DMS53 (cell line): ENCODE measurements around the gene THSD4.

Experiments used
- DNase-seq: peaks from one replicate; lab custom pipeline; 2025; lab: John Stamatoyannopoulos, UW

The THSD4 gene

GRCh38 chr15:71588746-71589145 lies 473.5 kb downstream of the THSD4 start:
- no peak for DNase-seq

- peak; percentile 4 for DNase-seq
Observed at GRCh38 chr15:71591057-71591456, 475.8 kb downstream of the THSD4 start.

- DNase-seq = no peak
Observed at GRCh38 chr15:71592203-71592602, 476.9 kb downstream of the THSD4 start.

- no peak for DNase-seq
Observed at GRCh38 chr15:71595846-71596553, 480.7 kb downstream of the THSD4 start.

GRCh38 chr15:71596672-71597071 lies 481.4 kb downstream of the THSD4 start:
- DNase-seq = no peak

- DNase-seq = no peak
Observed at GRCh38 chr15:71597126-71597525, 481.9 kb downstream of the THSD4 start.

GRCh38 chr15:71597637-71598036 lies 482.4 kb downstream of the THSD4 start:
- DNase-seq = no peak

- DNase-seq = no peak
Observed at GRCh38 chr15:71598741-71599140, 483.5 kb downstream of the THSD4 start.

GRCh38 chr15:71599418-71600151 lies 484.3 kb downstream of the THSD4 start:
- no peak for DNase-seq

GRCh38 chr15:71600237-71600636 lies 485.0 kb downstream of the THSD4 start:
- no peak for DNase-seq

GRCh38 chr15:71601038-71601834 lies 486.0 kb downstream of the THSD4 start:
- DNase-seq = no peak

GRCh38 chr15:71603379-71603778 lies 488.1 kb downstream of the THSD4 start:
- no peak for DNase-seq

GRCh38 chr15:71607383-71607782 lies 492.1 kb downstream of the THSD4 start:
- DNase-seq = no peak

GRCh38 chr15:71610728-71611552 lies 495.7 kb downstream of the THSD4 start:
- DNase-seq = no peak

GRCh38 chr15:71611553-71612396 lies 496.5 kb downstream of the THSD4 start:
- DNase-seq = no peak

GRCh38 chr15:71612397-71612722 lies 497.1 kb downstream of the THSD4 start:
- DNase-seq = no peak

- no peak for DNase-seq
Observed at GRCh38 chr15:71612869-71613268, 497.6 kb downstream of the THSD4 start.

GRCh38 chr15:71623111-71623510 lies 507.8 kb downstream of the THSD4 start:
- no peak for DNase-seq

- no peak for DNase-seq
Observed at GRCh38 chr15:71626596-71627088, 511.4 kb downstream of the THSD4 start.

GRCh38 chr15:71627188-71627587 lies 511.9 kb downstream of the THSD4 start:
- no peak for DNase-seq

- DNase-seq = no peak
Observed at GRCh38 chr15:71627604-71628003, 512.3 kb downstream of the THSD4 start.
